Measurements from ENCODE around the gene CHN2. TPM values are rescaled to one million over a fixed set of nuclear protein-coding genes. Genes with fewer than 3 reads are reported as not detected.

Gene CHN2
- total RNA-seq, 1 experiment from 2014 or later: 18.8 TPM

- peaks cover 44% of the 10 kb centered on the region for H3K4me1 Mint-ChIP-seq (ENCODE audit: low read depth, unreplicated experiment)
Measured at GRCh38 chr7:29297194-29297890, 102.8 kb downstream of the CHN2 start.

GRCh38 chr7:29299086-29299485, 104.5 kb downstream of the CHN2 start:
- ChIA-PET POLR2A (no interaction called here), CTCF (interaction anchor here (1.1 kb wide), 1 partner anchor 109 kb away, joined by 3 read pairs; no protein-coding TSS in a partner anchor)
- intact Hi-C loops (cut with micrococcal nuclease; ENCODE audit: unreplicated experiment): no loop called here
- Histone ChIP-seq H3K4me3 (ENCODE audit: low read depth, low read length) (no peak overlapping the region), H3K4me1 (peaks cover 40% of the 10 kb centered on the region), H3K27me3 (replicated peaks; ENCODE audit: control insufficient read depth, insufficient read depth, low read length) (no peaks in the 10 kb centered on the region), H3K36me3 (ENCODE audit: control insufficient read depth, insufficient read depth, low read length) (no peaks in the 10 kb centered on the region; the same call in 1 of the 2 replicates), H3K9me3 (no peaks in the 10 kb centered on the region)
- Mint-ChIP-seq H3K4me3 (ENCODE audit: unreplicated experiment) (no peak overlapping the region), H3K36me3 (ENCODE audit: insufficient read depth, unreplicated experiment) (peaks cover 5% of the 10 kb centered on the region), H3K4me1 (ENCODE audit: low read depth, unreplicated experiment) (peaks cover 39% of the 10 kb centered on the region), H3K27me3 (ENCODE audit: insufficient read depth, unreplicated experiment) (no peaks in the 10 kb centered on the region), H3K9me3 (ENCODE audit: unreplicated experiment) (no peaks in the 10 kb centered on the region), H3K27ac (ENCODE audit: unreplicated experiment) (peak overlapping the region; percentile 75)
- no peak for TF ChIP-seq CTCF (IDR thresholded peaks at IDR 0.05; ENCODE audit: insufficient read depth in 1 of 2, low read depth in 1 of 2, low read length in 1 of 2, severe bottlenecking in 1 of 2, unreplicated experiment in 1 of 2)
- no peak for DNase-seq
- no TSS peak for BruUV-seq (replicated peaks)

More at GRCh38 chr7:29297194-29297890, 102.8 kb downstream of the CHN2 start:
- no peaks in the 10 kb centered on the region for H3K27me3 ChIP-seq (replicated peaks; ENCODE audit: control insufficient read depth, insufficient read depth, low read length)
- H3K4me3 ChIP-seq (ENCODE audit: low read depth, low read length): no peak overlapping the region
- Mint-ChIP-seq H3K36me3 (ENCODE audit: insufficient read depth, unreplicated experiment) (peaks cover 5% of the 10 kb centered on the region), H3K27ac (ENCODE audit: unreplicated experiment) (peak overlapping the region; percentile 12), H3K9me3 (ENCODE audit: unreplicated experiment) (no peaks in the 10 kb centered on the region), H3K27me3 (ENCODE audit: insufficient read depth, unreplicated experiment) (no peaks in the 10 kb centered on the region), H3K4me3 (ENCODE audit: unreplicated experiment) (no peak overlapping the region)
- peaks cover 52% of the 10 kb centered on the region for H3K4me1 ChIP-seq
- intact Hi-C loops (cut with micrococcal nuclease; ENCODE audit: unreplicated experiment): no loop called here
- no peaks in the 10 kb centered on the region; the same call in 1 of the 2 replicates for H3K36me3 ChIP-seq (ENCODE audit: control insufficient read depth, insufficient read depth, low read length)
- TF ChIP-seq CTCF (IDR thresholded peaks at IDR 0.05; ENCODE audit: insufficient read depth in 1 of 2, low read depth in 1 of 2, low read length in 1 of 2, severe bottlenecking in 1 of 2, unreplicated experiment in 1 of 2): peak in 1 of 2 experiments; percentile 7
- ChIA-PET POLR2A (interaction anchor here (0.6 kb wide), 1 partner anchor 58 kb away, joined by 3 read pairs; no protein-coding TSS in a partner anchor), CTCF (interaction anchor here (0.7 kb wide), 1 partner anchor 107 kb away, joined by 3 read pairs; no protein-coding TSS in a partner anchor)
- H3K9me3 ChIP-seq: no peaks in the 10 kb centered on the region
- DNase-seq: no peak
- BruUV-seq (replicated peaks): no TSS peak

GRCh38 chr7:29300026-29300480, 105.5 kb downstream of the CHN2 start:
- no peaks in the 10 kb centered on the region for H3K9me3 Mint-ChIP-seq (ENCODE audit: unreplicated experiment)
- peak overlapping the region; percentile 1 for H3K4me3 Mint-ChIP-seq (ENCODE audit: unreplicated experiment)
- peak; percentile 17 to 48 for DNase-seq
- H3K4me1 Mint-ChIP-seq (ENCODE audit: low read depth, unreplicated experiment): peaks cover 48% of the 10 kb centered on the region
- Histone ChIP-seq H3K36me3 (ENCODE audit: control insufficient read depth, insufficient read depth, low read length) (no peaks in the 10 kb centered on the region; the same call in 1 of the 2 replicates), H3K4me3 (ENCODE audit: low read depth, low read length) (no peak overlapping the region), H3K9me3 (no peaks in the 10 kb centered on the region), H3K27me3 (replicated peaks; ENCODE audit: control insufficient read depth, insufficient read depth, low read length) (no peaks in the 10 kb centered on the region), H3K4me1 (peaks cover 50% of the 10 kb centered on the region)
- CTCF ChIA-PET: interaction anchor here (0.7 to 1.4 kb wide), 3 partner anchors 10 to 193 kb away, joined by 4 to 6 read pairs (median 4); no protein-coding TSS in a partner anchor
- H3K36me3 Mint-ChIP-seq (ENCODE audit: insufficient read depth, unreplicated experiment): peaks cover 5% of the 10 kb centered on the region
- no peak for TF ChIP-seq CTCF (IDR thresholded peaks at IDR 0.05; ENCODE audit: insufficient read depth in 1 of 2, low read depth in 1 of 2, low read length in 1 of 2, severe bottlenecking in 1 of 2, unreplicated experiment in 1 of 2)
- intact Hi-C loops (cut with micrococcal nuclease; ENCODE audit: unreplicated experiment): no loop called here
- H3K27me3 Mint-ChIP-seq (ENCODE audit: insufficient read depth, unreplicated experiment): no peaks in the 10 kb centered on the region
- POLR2A ChIA-PET: no interaction called here
- BruUV-seq (replicated peaks): no TSS peak
- peak overlapping the region; percentile 75 for H3K27ac Mint-ChIP-seq (ENCODE audit: unreplicated experiment)

Data from Caco-2 (cell line).